HepG2 (cell line): ENCODE results near the gene TRIM28. TPM values are rescaled to one million over a fixed set of nuclear protein-coding genes. Genes with fewer than 3 reads are reported as not detected.

Source experiments
- CREM ChIP-seq, 2 experiments: sonication (generic) in 1 of 2; formaldehyde crosslinking in 1 of 2; IDR thresholded peaks; 2 replicates each; pipeline versions ENCODE4 v1.4.0 to v1.6.1; 2016 to 2020; ENCODE audit warnings: antibody characterized with exemption in 1 of 2, mild to moderate bottlenecking in 1 of 2, missing genetic modification reagents in 1 of 2
- ESRRA ChIP-seq: sonication (generic); formaldehyde crosslinking; IDR thresholded peaks from 2 replicates; pipeline ENCODE4 v1.5.1; 2020; ENCODE audit warnings: mild to moderate bottlenecking, low read depth, missing genetic modification reagents
- FOSL2 ChIP-seq: sonication (generic); formaldehyde crosslinking; IDR thresholded peaks from 2 replicates; pipeline ENCODE4 v1.4.0; 2020; ENCODE audit warnings: missing genetic modification reagents
- HMG20B ChIP-seq: conservative IDR thresholded peaks from 2 replicates; pipeline ENCODE4 v1.6.1; 2016; ENCODE audit warnings: missing genetic modification reagents, missing compliant biosample characterization
- MAFK ChIP-seq, 2 experiments: IDR thresholded peaks in 1 of 2; conservative IDR thresholded peaks in 1 of 2; 2 replicates each; pipeline ENCODE4 v1.6.1; 2011; ENCODE audit warnings: improper control_type of control experiment in 2 of 2, low read length in 2 of 2
- MEF2D ChIP-seq: sonication (generic); formaldehyde crosslinking; IDR thresholded peaks from 2 replicates; pipeline ENCODE4 v1.5.1; 2020; ENCODE audit warnings: mild to moderate bottlenecking, missing genetic modification reagents
- SETDB1 ChIP-seq: sonication (generic); formaldehyde crosslinking; IDR thresholded peaks from 2 replicates; pipeline ENCODE4 v1.5.1; 2020; ENCODE audit warnings: missing genetic modification reagents, mild to moderate bottlenecking, borderline replicate concordance
- STAT5B ChIP-seq: sonication (generic); formaldehyde crosslinking; IDR thresholded peaks from 2 replicates; pipeline ENCODE4 v1.4.0; 2020; ENCODE audit warnings: missing genetic modification reagents
- ZNF260 ChIP-seq: sonication (generic); formaldehyde crosslinking; IDR thresholded peaks from 2 replicates; pipeline ENCODE4 v1.4.0; 2020; ENCODE audit warnings: missing genetic modification reagents, low read depth, mild to moderate bottlenecking, borderline replicate concordance
- ZNF34 ChIP-seq: sonication (generic); formaldehyde crosslinking; IDR thresholded peaks from 2 replicates; pipeline ENCODE4 v1.4.0; 2020; ENCODE audit warnings: mild to moderate bottlenecking, missing genetic modification reagents, borderline replicate concordance
- ZSCAN12 ChIP-seq: sonication (generic); formaldehyde crosslinking; IDR thresholded peaks from 2 replicates; pipeline ENCODE4 v1.9.0; 2021; ENCODE audit warnings: mild to moderate bottlenecking, missing genetic modification reagents
- polyA plus RNA-seq, 8 experiments: library from polyadenylated mRNA; depleted of rRNA in 3 of 8; stranded (reverse) in 7 of 8; unstranded in 1 of 8; fragments of >200 nt; fragmentation: Illumina TruSeq in 4 of 8; extraction: Trizol in 4 of 8; gene quantifications; 2 replicates each; pipeline versions ENCODE4 v1.2.1 to v1.2.3, GENCODE V29; 2011 to 2016; ENCODE audit warnings: low read depth in 4 of 8, missing spikeins in 1 of 8, mixed read lengths in 1 of 8; ENCODE audit not compliant: insufficient read depth in 1 of 8
- total RNA-seq, 5 experiments: library from RNA; depleted of rRNA; stranded (reverse); fragments of >200 nt; fragmentation: Illumina TruSeq; extraction: Trizol; gene quantifications; 2 replicates each; pipeline ENCODE4 v1.2.3, GENCODE V29; 2016; ENCODE audit warnings: low read depth in 1 of 5
- TF ChIP-seq, protein P1 (sequence below): sonication (generic); formaldehyde crosslinking; IDR thresholded peaks from 2 replicates; pipeline ENCODE4 v1.5.0; 2020; ENCODE audit warnings: missing genetic modification reagents
- TF ChIP-seq, protein P2 (sequence below): sonication (generic); formaldehyde crosslinking; IDR thresholded peaks from 2 replicates; pipeline ENCODE4 v1.5.0; 2020; ENCODE audit warnings: missing genetic modification reagents
- TF ChIP-seq, protein P3 (sequence below): sonication (generic); formaldehyde crosslinking; IDR thresholded peaks from 2 replicates; pipeline ENCODE4 v1.4.0; 2020; ENCODE audit warnings: missing genetic modification reagents
- TF ChIP-seq, protein P4 (sequence below): sonication (generic); formaldehyde crosslinking; IDR thresholded peaks from 2 replicates; pipeline ENCODE4 v1.9.0; 2022; ENCODE audit warnings: low read depth, missing genetic modification reagents
- TF ChIP-seq, protein P5 (sequence below): sonication (generic); formaldehyde crosslinking; IDR thresholded peaks from 2 replicates; pipeline ENCODE4 v1.5.1; 2020; ENCODE audit warnings: missing genetic modification reagents, mild to moderate bottlenecking, borderline replicate concordance
- TF ChIP-seq, protein P6 (sequence below): sonication (generic); formaldehyde crosslinking; conservative IDR thresholded peaks from 2 replicates; pipeline ENCODE4 v1.8.0; 2022; ENCODE audit warnings: missing genetic modification reagents

TRIM28 gene
- total and polyA plus RNA-seq, 2 of the 13 experiments (the other 11 are each of a cell fraction or from before 2014, with no cell fraction given), result 361 to 439 TPM

DNA sequence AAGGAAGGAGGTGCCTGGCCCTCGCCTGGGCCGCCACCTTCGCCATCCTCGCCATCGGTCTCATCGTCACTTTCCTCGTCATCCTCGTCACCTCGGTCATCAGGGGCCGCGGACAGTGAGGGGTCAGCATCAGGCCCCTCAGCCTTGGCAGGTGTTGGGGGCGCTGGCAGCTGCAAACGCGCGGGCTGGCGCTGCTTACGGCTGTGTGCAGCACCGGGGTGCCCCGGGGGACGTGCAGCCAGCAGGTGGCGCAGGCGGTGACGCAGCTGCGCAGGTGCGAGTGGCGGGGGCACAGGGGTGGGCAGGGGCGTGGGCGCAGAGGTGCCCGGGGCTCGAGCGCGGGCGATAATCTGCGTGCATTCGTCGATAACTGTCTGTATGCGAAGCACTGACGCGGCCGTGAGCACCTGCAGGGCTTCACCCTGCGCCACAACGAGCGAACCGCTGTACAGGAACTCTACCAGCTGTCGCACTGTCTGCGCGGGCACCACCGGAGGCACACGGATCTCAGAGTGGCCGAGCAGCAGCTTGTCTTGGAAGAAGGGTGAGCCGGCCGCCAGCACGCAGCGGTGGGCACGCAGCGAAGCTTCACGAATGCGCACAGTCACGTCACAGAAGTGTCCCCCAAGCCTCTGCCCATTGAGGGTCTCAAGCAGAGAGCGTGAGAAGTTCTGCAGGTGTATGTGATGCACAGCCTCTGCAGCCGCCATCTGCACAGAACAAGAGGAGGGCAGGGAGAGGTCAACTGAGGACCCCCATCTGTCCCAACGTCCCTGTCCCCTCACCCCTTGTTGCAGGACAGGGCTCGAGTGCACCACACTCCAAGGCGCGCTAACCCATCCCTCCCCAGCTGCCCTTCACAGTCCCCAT lies 26.7 kb upstream of the TRIM28 start (continued):
- TF ChIP-seq, protein P1, sequence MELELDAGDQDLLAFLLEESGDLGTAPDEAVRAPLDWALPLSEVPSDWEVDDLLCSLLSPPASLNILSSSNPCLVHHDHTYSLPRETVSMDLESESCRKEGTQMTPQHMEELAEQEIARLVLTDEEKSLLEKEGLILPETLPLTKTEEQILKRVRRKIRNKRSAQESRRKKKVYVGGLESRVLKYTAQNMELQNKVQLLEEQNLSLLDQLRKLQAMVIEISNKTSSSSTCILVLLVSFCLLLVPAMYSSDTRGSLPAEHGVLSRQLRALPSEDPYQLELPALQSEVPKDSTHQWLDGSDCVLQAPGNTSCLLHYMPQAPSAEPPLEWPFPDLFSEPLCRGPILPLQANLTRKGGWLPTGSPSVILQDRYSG (CRISPR knock-in tag), result no peak
- TF ChIP-seq ZSCAN12 (CRISPR knock-in tag), result no peak
- TF ChIP-seq, protein P2, sequence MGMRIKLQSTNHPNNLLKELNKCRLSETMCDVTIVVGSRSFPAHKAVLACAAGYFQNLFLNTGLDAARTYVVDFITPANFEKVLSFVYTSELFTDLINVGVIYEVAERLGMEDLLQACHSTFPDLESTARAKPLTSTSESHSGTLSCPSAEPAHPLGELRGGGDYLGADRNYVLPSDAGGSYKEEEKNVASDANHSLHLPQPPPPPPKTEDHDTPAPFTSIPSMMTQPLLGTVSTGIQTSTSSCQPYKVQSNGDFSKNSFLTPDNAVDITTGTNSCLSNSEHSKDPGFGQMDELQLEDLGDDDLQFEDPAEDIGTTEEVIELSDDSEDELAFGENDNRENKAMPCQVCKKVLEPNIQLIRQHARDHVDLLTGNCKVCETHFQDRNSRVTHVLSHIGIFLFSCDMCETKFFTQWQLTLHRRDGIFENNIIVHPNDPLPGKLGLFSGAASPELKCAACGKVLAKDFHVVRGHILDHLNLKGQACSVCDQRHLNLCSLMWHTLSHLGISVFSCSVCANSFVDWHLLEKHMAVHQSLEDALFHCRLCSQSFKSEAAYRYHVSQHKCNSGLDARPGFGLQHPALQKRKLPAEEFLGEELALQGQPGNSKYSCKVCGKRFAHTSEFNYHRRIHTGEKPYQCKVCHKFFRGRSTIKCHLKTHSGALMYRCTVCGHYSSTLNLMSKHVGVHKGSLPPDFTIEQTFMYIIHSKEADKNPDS (CRISPR knock-in tag), result no peak
- TF ChIP-seq, protein P3, sequence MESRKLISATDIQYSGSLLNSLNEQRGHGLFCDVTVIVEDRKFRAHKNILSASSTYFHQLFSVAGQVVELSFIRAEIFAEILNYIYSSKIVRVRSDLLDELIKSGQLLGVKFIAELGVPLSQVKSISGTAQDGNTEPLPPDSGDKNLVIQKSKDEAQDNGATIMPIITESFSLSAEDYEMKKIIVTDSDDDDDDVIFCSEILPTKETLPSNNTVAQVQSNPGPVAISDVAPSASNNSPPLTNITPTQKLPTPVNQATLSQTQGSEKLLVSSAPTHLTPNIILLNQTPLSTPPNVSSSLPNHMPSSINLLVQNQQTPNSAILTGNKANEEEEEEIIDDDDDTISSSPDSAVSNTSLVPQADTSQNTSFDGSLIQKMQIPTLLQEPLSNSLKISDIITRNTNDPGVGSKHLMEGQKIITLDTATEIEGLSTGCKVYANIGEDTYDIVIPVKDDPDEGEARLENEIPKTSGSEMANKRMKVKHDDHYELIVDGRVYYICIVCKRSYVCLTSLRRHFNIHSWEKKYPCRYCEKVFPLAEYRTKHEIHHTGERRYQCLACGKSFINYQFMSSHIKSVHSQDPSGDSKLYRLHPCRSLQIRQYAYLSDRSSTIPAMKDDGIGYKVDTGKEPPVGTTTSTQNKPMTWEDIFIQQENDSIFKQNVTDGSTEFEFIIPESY (CRISPR knock-in tag), result peak; percentile 85
- no peak for TF ChIP-seq HMG20B
- no peak for TF ChIP-seq ZNF260 (CRISPR knock-in tag)
- TF ChIP-seq FOSL2 (CRISPR knock-in tag), result no peak
- TF ChIP-seq, protein P4, sequence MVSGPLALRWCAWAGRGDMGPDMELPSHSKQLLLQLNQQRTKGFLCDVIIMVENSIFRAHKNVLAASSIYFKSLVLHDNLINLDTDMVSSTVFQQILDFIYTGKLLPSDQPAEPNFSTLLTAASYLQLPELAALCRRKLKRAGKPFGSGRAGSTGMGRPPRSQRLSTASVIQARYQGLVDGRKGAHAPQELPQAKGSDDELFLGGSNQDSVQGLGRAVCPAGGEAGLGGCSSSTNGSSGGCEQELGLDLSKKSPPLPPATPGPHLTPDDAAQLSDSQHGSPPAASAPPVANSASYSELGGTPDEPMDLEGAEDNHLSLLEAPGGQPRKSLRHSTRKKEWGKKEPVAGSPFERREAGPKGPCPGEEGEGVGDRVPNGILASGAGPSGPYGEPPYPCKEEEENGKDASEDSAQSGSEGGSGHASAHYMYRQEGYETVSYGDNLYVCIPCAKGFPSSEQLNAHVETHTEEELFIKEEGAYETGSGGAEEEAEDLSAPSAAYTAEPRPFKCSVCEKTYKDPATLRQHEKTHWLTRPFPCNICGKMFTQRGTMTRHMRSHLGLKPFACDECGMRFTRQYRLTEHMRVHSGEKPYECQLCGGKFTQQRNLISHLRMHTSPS (CRISPR knock-in tag), result no peak
- TF ChIP-seq, protein P5, sequence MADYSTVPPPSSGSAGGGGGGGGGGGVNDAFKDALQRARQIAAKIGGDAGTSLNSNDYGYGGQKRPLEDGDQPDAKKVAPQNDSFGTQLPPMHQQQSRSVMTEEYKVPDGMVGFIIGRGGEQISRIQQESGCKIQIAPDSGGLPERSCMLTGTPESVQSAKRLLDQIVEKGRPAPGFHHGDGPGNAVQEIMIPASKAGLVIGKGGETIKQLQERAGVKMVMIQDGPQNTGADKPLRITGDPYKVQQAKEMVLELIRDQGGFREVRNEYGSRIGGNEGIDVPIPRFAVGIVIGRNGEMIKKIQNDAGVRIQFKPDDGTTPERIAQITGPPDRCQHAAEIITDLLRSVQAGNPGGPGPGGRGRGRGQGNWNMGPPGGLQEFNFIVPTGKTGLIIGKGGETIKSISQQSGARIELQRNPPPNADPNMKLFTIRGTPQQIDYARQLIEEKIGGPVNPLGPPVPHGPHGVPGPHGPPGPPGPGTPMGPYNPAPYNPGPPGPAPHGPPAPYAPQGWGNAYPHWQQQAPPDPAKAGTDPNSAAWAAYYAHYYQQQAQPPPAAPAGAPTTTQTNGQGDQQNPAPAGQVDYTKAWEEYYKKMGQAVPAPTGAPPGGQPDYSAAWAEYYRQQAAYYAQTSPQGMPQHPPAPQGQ, result no peak
- no peak for TF ChIP-seq ZNF34 (CRISPR knock-in tag)
- no peak for TF ChIP-seq ESRRA (CRISPR knock-in tag)
- no peak for TF ChIP-seq CREM (IDR thresholded peaks at IDR 0.05)
- TF ChIP-seq CREM (CRISPR knock-in tag; IDR thresholded peaks at IDR 0.05), result no peak
- TF ChIP-seq, protein P6, sequence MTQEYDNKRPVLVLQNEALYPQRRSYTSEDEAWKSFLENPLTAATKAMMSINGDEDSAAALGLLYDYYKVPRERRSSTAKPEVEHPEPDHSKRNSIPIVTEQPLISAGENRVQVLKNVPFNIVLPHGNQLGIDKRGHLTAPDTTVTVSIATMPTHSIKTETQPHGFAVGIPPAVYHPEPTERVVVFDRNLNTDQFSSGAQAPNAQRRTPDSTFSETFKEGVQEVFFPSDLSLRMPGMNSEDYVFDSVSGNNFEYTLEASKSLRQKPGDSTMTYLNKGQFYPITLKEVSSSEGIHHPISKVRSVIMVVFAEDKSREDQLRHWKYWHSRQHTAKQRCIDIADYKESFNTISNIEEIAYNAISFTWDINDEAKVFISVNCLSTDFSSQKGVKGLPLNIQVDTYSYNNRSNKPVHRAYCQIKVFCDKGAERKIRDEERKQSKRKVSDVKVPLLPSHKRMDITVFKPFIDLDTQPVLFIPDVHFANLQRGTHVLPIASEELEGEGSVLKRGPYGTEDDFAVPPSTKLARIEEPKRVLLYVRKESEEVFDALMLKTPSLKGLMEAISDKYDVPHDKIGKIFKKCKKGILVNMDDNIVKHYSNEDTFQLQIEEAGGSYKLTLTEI (CRISPR knock-in tag), result no peak
- TF ChIP-seq STAT5B (CRISPR knock-in tag), result no peak
- no peak for TF ChIP-seq MEF2D
- no peak for TF ChIP-seq MAFK (conservative IDR thresholded peaks at IDR 0.05 in 1 of 2, IDR thresholded peaks at IDR 0.05 in 1 of 2; ENCODE audit: low read length in 2 of 2)
- no peak for TF ChIP-seq SETDB1 (CRISPR knock-in tag)
